ENCODE results near the gene COL26A1.

- TF ChIP-seq, protein P1, sequence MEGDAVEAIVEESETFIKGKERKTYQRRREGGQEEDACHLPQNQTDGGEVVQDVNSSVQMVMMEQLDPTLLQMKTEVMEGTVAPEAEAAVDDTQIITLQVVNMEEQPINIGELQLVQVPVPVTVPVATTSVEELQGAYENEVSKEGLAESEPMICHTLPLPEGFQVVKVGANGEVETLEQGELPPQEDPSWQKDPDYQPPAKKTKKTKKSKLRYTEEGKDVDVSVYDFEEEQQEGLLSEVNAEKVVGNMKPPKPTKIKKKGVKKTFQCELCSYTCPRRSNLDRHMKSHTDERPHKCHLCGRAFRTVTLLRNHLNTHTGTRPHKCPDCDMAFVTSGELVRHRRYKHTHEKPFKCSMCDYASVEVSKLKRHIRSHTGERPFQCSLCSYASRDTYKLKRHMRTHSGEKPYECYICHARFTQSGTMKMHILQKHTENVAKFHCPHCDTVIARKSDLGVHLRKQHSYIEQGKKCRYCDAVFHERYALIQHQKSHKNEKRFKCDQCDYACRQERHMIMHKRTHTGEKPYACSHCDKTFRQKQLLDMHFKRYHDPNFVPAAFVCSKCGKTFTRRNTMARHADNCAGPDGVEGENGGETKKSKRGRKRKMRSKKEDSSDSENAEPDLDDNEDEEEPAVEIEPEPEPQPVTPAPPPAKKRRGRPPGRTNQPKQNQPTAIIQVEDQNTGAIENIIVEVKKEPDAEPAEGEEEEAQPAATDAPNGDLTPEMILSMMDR (conservative IDR thresholded peaks at IDR 0.05; ENCODE audit: low read depth, low read length), result no peak
- TF ChIP-seq POLR2A (IDR thresholded peaks at IDR 0.05; ENCODE audit: low read depth, low read length) (no peak), FOS (IDR thresholded peaks at IDR 0.05; ENCODE audit: low read depth, low read length) (no peak), BHLHE40 (IDR thresholded peaks at IDR 0.05; ENCODE audit: low read depth, low read length) (no peak), MAZ (IDR thresholded peaks at IDR 0.05; ENCODE audit: borderline replicate concordance, low read depth, low read length) (no peak), CEBPB (IDR thresholded peaks at IDR 0.05; ENCODE audit: low read depth, low read length) (no peak), USF2 (IDR thresholded peaks at IDR 0.05; ENCODE audit: low read depth, low read length) (no peak)
These were observed 19.8 kb upstream of the COL26A1 start for GRCh38 chr7:101342892-101343291.
